A549 (cell line): ENCODE results near the gene NEK1. TPM values are rescaled to one million over a fixed set of nuclear protein-coding genes. Genes with fewer than 3 reads are reported as not detected.
A peak's percentile ranks its signal among the peaks of the same experiment; 100 is the strongest.

Experiments
- ATAC-seq, 2 experiments: fragments of 200-7000 bp in 1 of 2; fragments of >200 bp in 1 of 2; cut with Nextera tagmentation in 1 of 2; cut with Tn5 transposase in 1 of 2; 3 replicates each; pipeline versions ENCODE4 v1.8.0 to v1.9.1; 2018 to 2020; ENCODE audit warnings: mild to moderate bottlenecking in 1 of 2, moderate library complexity in 1 of 2
- CTCF ChIA-PET: fragments of 300-600 bp; sonication (Branson Sonifier 250); formaldehyde crosslinking; extraction: SDS; loops from one replicate; lab custom pipeline; 2021; ENCODE audit warnings: antibody characterized with exemption, inconsistent platforms; lab: Yijun Ruan, JAX
- POLR2A ChIA-PET: fragments of 350-600 bp; formaldehyde crosslinking; extraction: SDS; loops from one replicate; lab custom pipeline; 2021; ENCODE audit warnings: antibody characterized with exemption, inconsistent platforms; lab: Yijun Ruan, JAX
- DNase-seq, 2 experiments: peaks; one replicate each; pipeline versions ENCODE4 v3.0.0 to v3.0.0-alpha.2; 2011 to 2016; ENCODE audit warnings: low read depth in 1 of 2, low spot score in 1 of 2
- FAIRE-seq: peaks from 2 replicates; lab custom pipeline; 2011; peaks lifted over from hg19 to GRCh38; lab: Jason Lieb, UNC
- H3K27ac ChIP-seq, 2 experiments: fragments of >200 bp; sonication (Bioruptor Twin); formaldehyde crosslinking; 3 replicates each; pipeline ENCODE4 v1.5.1; 2016 to 2017
- H3K4me1 ChIP-seq: fragments of >200 bp; sonication (Bioruptor Twin); formaldehyde crosslinking; 3 replicates; pipeline ENCODE4 v1.6.1; 2016
- H3K4me2 ChIP-seq: fragments of >200 bp; sonication (Bioruptor Twin); formaldehyde crosslinking; 3 replicates; pipeline ENCODE4 v1.6.1; 2016
- H3K4me3 ChIP-seq: fragments of >200 bp; sonication (Bioruptor Twin); formaldehyde crosslinking; 3 replicates; pipeline ENCODE4 v1.5.1; 2016
- H3K9me3 ChIP-seq: fragments of >200 bp; sonication (Bioruptor Twin); formaldehyde crosslinking; 3 replicates; pipeline ENCODE4 v1.6.1; 2016
- CBX8 ChIP-seq: fragments of 200-600 bp; sonication (generic); IDR thresholded peaks from 2 replicates; pipeline ENCODE4 v1.6.1; 2016
- CEBPB ChIP-seq, 2 experiments: fragments of >200 bp in 1 of 2; sonication (Bioruptor Twin) in 1 of 2; formaldehyde crosslinking in 1 of 2; IDR thresholded peaks; 2 replicates each; pipeline ENCODE4 v1.6.1; 2012 to 2016
- CHD4 ChIP-seq: fragments of 200-600 bp; sonication (generic); IDR thresholded peaks from 2 replicates; pipeline ENCODE4 v1.6.1; 2016; ENCODE audit warnings: antibody characterized with exemption, mild to moderate bottlenecking, borderline replicate concordance
- FOSB ChIP-seq: fragments of 250-450 bp; sonication (Bioruptor Pico); IDR thresholded peaks from 2 replicates; pipeline ENCODE4 v1.5.0; 2020; ENCODE audit warnings: mild to moderate bottlenecking, moderate library complexity
- FOSL2 ChIP-seq, 2 experiments: fragments of 450-650 bp in 1 of 2; fragments of >200 bp in 1 of 2; sonication (Bioruptor Twin) in 1 of 2; formaldehyde crosslinking; IDR thresholded peaks; 2 replicates each; pipeline versions ENCODE4 v1.5.0 to v1.6.1; 2016 to 2020; ENCODE audit warnings: mild to moderate bottlenecking in 1 of 2, moderate library complexity in 1 of 2
- GATA3 ChIP-seq: IDR thresholded peaks from 2 replicates; pipeline ENCODE4 v1.6.1; 2012; ENCODE audit warnings: borderline replicate concordance
- HDAC2 ChIP-seq: fragments of 200-600 bp; sonication (generic); IDR thresholded peaks from 2 replicates; pipeline ENCODE4 v1.6.1; 2016
- HES2 ChIP-seq: fragments of >200 bp; sonication (Bioruptor Twin); formaldehyde crosslinking; IDR thresholded peaks from 2 replicates; pipeline ENCODE4 v1.6.1; 2016
- HOXA7 ChIP-seq: fragments of 250-450 bp; sonication (Bioruptor Pico); IDR thresholded peaks from 2 replicates; pipeline ENCODE4 v1.5.0; 2020; ENCODE audit warnings: mild to moderate bottlenecking, moderate library complexity
- HOXB5 ChIP-seq: fragments of 250-450 bp; sonication (Bioruptor Pico); IDR thresholded peaks from 2 replicates; pipeline ENCODE4 v1.5.0; 2020; ENCODE audit warnings: mild to moderate bottlenecking, moderate library complexity
- JUNB ChIP-seq: fragments of >200 bp; sonication (Bioruptor Twin); formaldehyde crosslinking; IDR thresholded peaks from 2 replicates; pipeline ENCODE4 v1.6.1; 2016
- MAFK ChIP-seq: fragments of 450-650 bp; IDR thresholded peaks from 2 replicates; pipeline ENCODE4 v1.6.1; 2014; ENCODE audit not compliant: partially characterized antibody
- MAZ ChIP-seq: fragments of 150-350 bp; IDR thresholded peaks from 2 replicates; pipeline ENCODE4 v1.6.1; 2014; ENCODE audit warnings: antibody characterized with exemption, low read depth, low read length, borderline replicate concordance
- NPAS2 ChIP-seq: fragments of 250-450 bp; sonication (Bioruptor Pico); IDR thresholded peaks from 2 replicates; pipeline ENCODE4 v1.8.0; 2022; ENCODE audit warnings: mild to moderate bottlenecking, moderate library complexity, borderline replicate concordance
- PHF8 ChIP-seq: fragments of 200-600 bp; sonication (generic); IDR thresholded peaks from 2 replicates; pipeline ENCODE4 v1.6.1; 2016; ENCODE audit warnings: low read depth, mild to moderate bottlenecking, antibody characterized with exemption, moderate library complexity, borderline replicate concordance
- RARB ChIP-seq: fragments of 250-450 bp; sonication (Bioruptor Pico); IDR thresholded peaks from 2 replicates; pipeline ENCODE4 v1.8.0; 2021; ENCODE audit warnings: mild to moderate bottlenecking, moderate library complexity
- RCOR1 ChIP-seq: fragments of 150-350 bp; IDR thresholded peaks from 2 replicates; pipeline ENCODE4 v1.6.1; 2014; ENCODE audit warnings: antibody characterized with exemption, low read length, low read depth
- REST ChIP-seq: fragments of 200-600 bp; sonication (generic); IDR thresholded peaks from 2 replicates; pipeline ENCODE4 v1.6.1; 2016; ENCODE audit warnings: antibody characterized with exemption, mild to moderate bottlenecking, moderate library complexity
- SREBF2 ChIP-seq: fragments of 450-650 bp; IDR thresholded peaks from 2 replicates; pipeline ENCODE4 v1.6.1; 2014; ENCODE audit warnings: mild to moderate bottlenecking, moderate library complexity
- TP53 ChIP-seq: fragments of 250-450 bp; sonication (Bioruptor Pico); IDR thresholded peaks from 2 replicates; pipeline ENCODE4 v1.5.0; 2021; ENCODE audit warnings: mild to moderate bottlenecking, moderate library complexity
- ZNF302 ChIP-seq: fragments of 250-450 bp; sonication (Bioruptor Pico); IDR thresholded peaks from 2 replicates; pipeline ENCODE4 v1.9.0; 2021; ENCODE audit warnings: inconsistent platforms, mild to moderate bottlenecking, moderate library complexity
- WGBS: methylation state at CpG from one replicate; pipeline ENCODE4 v1.1.6; 2017; ENCODE audit errors: missing lambda C conversion rate; 5-methylcytosine and 5-hydroxymethylcytosine counted together
- polyA plus RNA-seq, 4 experiments: library from polyadenylated mRNA; depleted of rRNA in 3 of 4; stranded (reverse); fragments of >200 nt; fragmentation: RNase III in 1 of 4; extraction: RNeasy Plus Mini Kit Qiagen cat#74134 plus additional on column Dnase treatment in 1 of 4; gene quantifications; 2 replicates in 3 of 4; 3 replicates in 1 of 4; pipeline ENCODE4 v1.2.3, GENCODE V29; 2011 to 2017

The NEK1 gene
- polyA plus RNA-seq, 2 of the 4 experiments (the other 2 are of a cell fraction): 3.2 to 5.8 TPM

- ATAC-seq (no peak), FAIRE-seq (no peak)
- no peak overlapping the region for H3K4me2 ChIP-seq
- POLR2A ChIA-PET: no interaction called here
- H3K4me3 ChIP-seq: no peak overlapping the region
- no peaks in the 10 kb centered on the region; the same call in 2 of the 3 replicates for H3K9me3 ChIP-seq
- no peak for TF ChIP-seq SREBF2
- no peak for TF ChIP-seq CHD4
- no peak for TF ChIP-seq HOXA7 (CRISPR knock-in tag)
- no peak for TF ChIP-seq RARB (CRISPR knock-in tag)
- no peak for TF ChIP-seq NPAS2
- TF ChIP-seq MAZ: no peak
- TF ChIP-seq RCOR1: no peak
- no peak for TF ChIP-seq CBX8
- no peak for TF ChIP-seq FOSB
- no peak for TF ChIP-seq TP53 (CRISPR knock-in tag)
- TF ChIP-seq HDAC2: no peak
- no peak for TF ChIP-seq FOSL2 (IDR thresholded peaks at IDR 0.05)
- TF ChIP-seq FOSL2 (CRISPR knock-in tag; IDR thresholded peaks at IDR 0.05): no peak
- TF ChIP-seq HOXB5: no peak
- no peak for TF ChIP-seq GATA3
- TF ChIP-seq, all 56 proteins: peak for 0
- 62% methylated on average over 3 of the region's 3 CpGs for WGBS
- CTCF ChIA-PET: no interaction called here
- Histone ChIP-seq H3K4me1 (peaks cover 11% of the 10 kb centered on the region; the same call in 2 of the 3 replicates), H3K27ac (no peak overlapping the region)
- no peak for DNase-seq
Measured at GRCh38 chr4:169385376-169385775, 227.0 kb downstream of the NEK1 start.

- ATAC-seq (no peak), DNase-seq (no peak)
- POLR2A ChIA-PET: no interaction called here
Measured at GRCh38 chr4:169384779-169385178, 227.6 kb downstream of the NEK1 start.

GRCh38 chr4:169383724-169384123 lies 228.7 kb downstream of the NEK1 start:
- ChIA-PET POLR2A (no interaction called here), CTCF (interaction anchor here (1.0 kb wide), 1 partner anchor 22 kb away, joined by 3 read pairs; no protein-coding TSS in a partner anchor)
- TF ChIP-seq JUNB (peak; percentile 47), REST (no peak), MAFK (peak; percentile 25), CEBPB (IDR thresholded peaks at IDR 0.05) (no peak), FOSL2 (IDR thresholded peaks at IDR 0.05) (no peak), FOSL2 (CRISPR knock-in tag; IDR thresholded peaks at IDR 0.05) (peak; percentile 81)
- H3K4me3 ChIP-seq: no peak overlapping the region
- peak in 1 of 2 experiments; percentile 51; a peak in 2 of 6 replicates for ATAC-seq
- WGBS: 27% methylated on average over 3 of the region's 3 CpGs
- H3K4me1 ChIP-seq: peaks cover 11% of the 10 kb centered on the region; the same call in 2 of the 3 replicates
- no peaks in the 10 kb centered on the region; the same call in 2 of the 3 replicates for H3K9me3 ChIP-seq
- DNase-seq: peak; percentile 2 to 10
- peak overlapping the region; percentile 28; the same call in 2 of the 3 replicates for H3K4me2 ChIP-seq
- FAIRE-seq: no peak
- peak overlapping the region in 1 of 2 experiments; percentile 57; a peak in 1 of 6 replicates for H3K27ac ChIP-seq

More at GRCh38 chr4:169384779-169385178, 227.6 kb downstream of the NEK1 start:
- CTCF ChIA-PET: no interaction called here
- no peak for FAIRE-seq
- no peak overlapping the region for H3K4me2 ChIP-seq
- TF ChIP-seq REST (no peak), HES2 (no peak), PHF8 (no peak), ZNF302 (CRISPR knock-in tag) (no peak)
- TF ChIP-seq, all 56 proteins: peak for 0
- 80% methylated on average over 3 of the region's 3 CpGs for WGBS
- H3K9me3 ChIP-seq: no peaks in the 10 kb centered on the region; the same call in 2 of the 3 replicates
- H3K4me1 ChIP-seq: peaks cover 11% of the 10 kb centered on the region; the same call in 2 of the 3 replicates
- no peak overlapping the region for H3K27ac ChIP-seq
- no peak overlapping the region for H3K4me3 ChIP-seq
